Vagina (tissue), 2 donors: ENCODE measurements around the gene FMO5. TPM values are rescaled to one million over a fixed set of nuclear protein-coding genes. Genes with fewer than 3 reads are reported as not detected.

Source experiments
- DNase-seq, 2 donors: peaks; one replicate each; pipeline ENCODE4 v3.0.0-alpha.2; 2017; ENCODE audit errors: extremely low spot score in 2 of 2
- H3K27ac ChIP-seq: fragments of 200-600 bp; sonication (generic); one replicate; pipeline ENCODE4 v1.5.1; 2019
- H3K27me3 ChIP-seq: fragments of 200-600 bp; sonication (generic); one replicate; pipeline ENCODE4 v1.5.1; 2019
- H3K36me3 ChIP-seq, 2 donors: fragments of 200-600 bp; sonication (generic); one replicate each; pipeline ENCODE4 v1.5.1; 2017 to 2019
- H3K4me1 ChIP-seq: fragments of 200-600 bp; sonication (generic); one replicate; pipeline ENCODE4 v1.5.1; 2019
- H3K4me3 ChIP-seq, 2 donors: fragments of 200-600 bp; sonication (generic); 1 replicate in 1 of 2; 2 replicates in 1 of 2; pipeline ENCODE4 v1.5.1; 2016 to 2019
- H3K9me3 ChIP-seq: fragments of 200-600 bp; sonication (generic); one replicate; pipeline ENCODE4 v1.5.1; 2019
- POLR2A ChIP-seq, 2 donors: fragments of 450-650 bp; IDR thresholded peaks; one replicate each; pipeline ENCODE4 v1.6.1; 2017; ENCODE audit warnings: antibody characterized with exemption in 2 of 2, mild to moderate bottlenecking in 2 of 2, moderate library complexity in 2 of 2
- POLR2AphosphoS5 ChIP-seq, 2 donors: sonication (generic); formaldehyde crosslinking; IDR thresholded peaks; one replicate each; pipeline ENCODE4 v1.9.0; 2017; ENCODE audit warnings: antibody characterized with exemption in 2 of 2, mild to moderate bottlenecking in 2 of 2, low read depth in 1 of 2; ENCODE audit not compliant: insufficient read depth in 1 of 2
- intact Hi-C: fragments of 100-400 bp; cut with DNase I; formaldehyde crosslinking; loops from one replicate; pipeline ENCODE4 v1.15.1; 2023
- total RNA-seq: library from RNA; depleted of rRNA; stranded (reverse); fragments of >200 nt; gene quantifications from one replicate; pipeline ENCODE4 v1.2.3, GENCODE V29; 2016
- TF ChIP-seq, protein P1 (sequence below), 3 experiments: fragments of 450-650 bp in 2 of 3; fragments of 200-600 bp in 1 of 3; sonication (generic) in 1 of 3; IDR thresholded peaks; one replicate each; pipeline ENCODE4 v1.5.1; 2017 to 2019; ENCODE audit warnings: antibody characterized with exemption in 3 of 3, mild to moderate bottlenecking in 2 of 3, moderate library complexity in 2 of 3

The FMO5 gene
- total RNA-seq, 1 donor from 2014 or later: 3.4 TPM

DNA sequence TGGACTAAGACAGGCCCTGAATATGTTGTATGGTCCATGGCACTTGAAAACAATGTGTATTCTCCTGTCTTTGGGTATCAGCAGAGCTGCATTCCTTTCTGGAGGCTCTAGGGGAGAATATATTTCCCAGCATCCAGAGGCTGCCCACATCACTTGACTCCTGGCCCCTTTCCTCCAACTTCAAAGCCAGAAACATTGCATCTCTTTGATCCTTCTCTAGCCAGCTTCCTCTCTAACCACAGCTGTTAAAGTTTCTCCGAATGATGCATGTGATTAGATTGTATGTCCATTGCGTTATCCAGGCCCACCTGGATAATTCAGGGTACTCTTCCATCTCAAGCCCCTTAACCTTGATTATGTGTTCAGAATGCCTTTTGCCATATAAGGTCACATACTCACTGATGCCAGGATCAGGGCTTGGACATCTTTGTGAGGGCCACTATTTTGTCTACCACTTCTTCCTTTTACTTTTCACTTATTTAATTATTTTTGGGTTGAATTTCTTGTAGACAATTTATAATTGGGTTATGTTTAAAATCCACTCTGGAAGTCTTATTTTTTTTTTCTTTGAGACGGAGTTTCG lies 22.6 kb upstream of the FMO5 start:
- Histone ChIP-seq H3K9me3 (no peaks in the 10 kb centered on the region), H3K27ac (no peak overlapping the region), H3K4me3 (no peak overlapping the region), H3K27me3 (no peaks in the 10 kb centered on the region), H3K36me3 (no peaks in the 10 kb centered on the region), H3K4me1 (peaks cover 17% of the 10 kb centered on the region)
- no peak for TF ChIP-seq POLR2AphosphoS5 (IDR thresholded peaks at IDR 0.05; ENCODE audit: insufficient read depth in 1 of 2, low read depth in 1 of 2)
- TF ChIP-seq, protein P1, sequence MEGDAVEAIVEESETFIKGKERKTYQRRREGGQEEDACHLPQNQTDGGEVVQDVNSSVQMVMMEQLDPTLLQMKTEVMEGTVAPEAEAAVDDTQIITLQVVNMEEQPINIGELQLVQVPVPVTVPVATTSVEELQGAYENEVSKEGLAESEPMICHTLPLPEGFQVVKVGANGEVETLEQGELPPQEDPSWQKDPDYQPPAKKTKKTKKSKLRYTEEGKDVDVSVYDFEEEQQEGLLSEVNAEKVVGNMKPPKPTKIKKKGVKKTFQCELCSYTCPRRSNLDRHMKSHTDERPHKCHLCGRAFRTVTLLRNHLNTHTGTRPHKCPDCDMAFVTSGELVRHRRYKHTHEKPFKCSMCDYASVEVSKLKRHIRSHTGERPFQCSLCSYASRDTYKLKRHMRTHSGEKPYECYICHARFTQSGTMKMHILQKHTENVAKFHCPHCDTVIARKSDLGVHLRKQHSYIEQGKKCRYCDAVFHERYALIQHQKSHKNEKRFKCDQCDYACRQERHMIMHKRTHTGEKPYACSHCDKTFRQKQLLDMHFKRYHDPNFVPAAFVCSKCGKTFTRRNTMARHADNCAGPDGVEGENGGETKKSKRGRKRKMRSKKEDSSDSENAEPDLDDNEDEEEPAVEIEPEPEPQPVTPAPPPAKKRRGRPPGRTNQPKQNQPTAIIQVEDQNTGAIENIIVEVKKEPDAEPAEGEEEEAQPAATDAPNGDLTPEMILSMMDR (IDR thresholded peaks at IDR 0.05): no peak
- TF ChIP-seq POLR2A (IDR thresholded peaks at IDR 0.05): no peak
- intact Hi-C loops: no loop called here
- no peak for DNase-seq

DNA sequence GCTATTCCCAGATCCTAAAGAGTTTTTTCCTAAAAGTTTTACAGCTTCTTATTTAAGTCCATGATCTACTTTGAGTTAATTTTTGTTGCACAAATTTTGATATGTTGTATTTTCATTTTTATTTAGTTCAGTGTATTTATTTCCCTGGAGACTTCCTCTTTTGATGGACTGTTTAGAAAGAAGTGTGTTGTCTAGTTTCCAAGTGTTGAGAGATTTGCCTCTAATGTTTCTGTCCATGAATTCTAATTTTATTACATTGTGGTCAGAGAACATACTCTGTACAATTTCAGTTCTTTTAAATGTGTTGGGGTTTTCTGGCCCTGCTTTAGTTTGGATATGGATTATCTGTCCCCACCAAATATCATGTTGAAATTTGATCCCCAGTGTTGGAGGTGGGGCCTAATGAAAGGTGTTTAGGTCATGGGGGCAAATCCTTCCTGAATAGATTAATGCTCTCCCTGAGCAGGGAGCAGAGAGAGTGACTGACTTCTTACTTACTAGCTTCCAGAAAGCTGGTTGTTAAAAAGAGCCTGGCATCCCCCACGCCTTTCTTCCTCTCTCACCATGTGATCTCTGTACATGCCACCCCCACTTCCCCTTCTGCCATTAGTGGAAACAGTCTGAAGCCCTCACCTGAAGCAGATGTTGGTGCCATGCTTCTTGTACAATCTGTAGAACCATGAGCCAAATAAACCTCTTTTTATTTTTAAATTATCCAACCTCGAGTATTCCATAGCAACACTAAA lies 21.9 kb upstream of the FMO5 start:
- TF ChIP-seq POLR2AphosphoS5 (IDR thresholded peaks at IDR 0.05; ENCODE audit: insufficient read depth in 1 of 2, low read depth in 1 of 2): no peak
- TF ChIP-seq, protein P1 (IDR thresholded peaks at IDR 0.05): no peak
- no peak for TF ChIP-seq POLR2A (IDR thresholded peaks at IDR 0.05)
- peaks cover 17% of the 10 kb centered on the region for H3K4me1 ChIP-seq
- no peak overlapping the region for H3K4me3 ChIP-seq
- H3K27me3 ChIP-seq: no peaks in the 10 kb centered on the region
- no peaks in the 10 kb centered on the region for H3K9me3 ChIP-seq
- DNase-seq: no peak
- H3K36me3 ChIP-seq: no peaks in the 10 kb centered on the region
- no peak overlapping the region for H3K27ac ChIP-seq
- intact Hi-C loops: no loop called here

DNA sequence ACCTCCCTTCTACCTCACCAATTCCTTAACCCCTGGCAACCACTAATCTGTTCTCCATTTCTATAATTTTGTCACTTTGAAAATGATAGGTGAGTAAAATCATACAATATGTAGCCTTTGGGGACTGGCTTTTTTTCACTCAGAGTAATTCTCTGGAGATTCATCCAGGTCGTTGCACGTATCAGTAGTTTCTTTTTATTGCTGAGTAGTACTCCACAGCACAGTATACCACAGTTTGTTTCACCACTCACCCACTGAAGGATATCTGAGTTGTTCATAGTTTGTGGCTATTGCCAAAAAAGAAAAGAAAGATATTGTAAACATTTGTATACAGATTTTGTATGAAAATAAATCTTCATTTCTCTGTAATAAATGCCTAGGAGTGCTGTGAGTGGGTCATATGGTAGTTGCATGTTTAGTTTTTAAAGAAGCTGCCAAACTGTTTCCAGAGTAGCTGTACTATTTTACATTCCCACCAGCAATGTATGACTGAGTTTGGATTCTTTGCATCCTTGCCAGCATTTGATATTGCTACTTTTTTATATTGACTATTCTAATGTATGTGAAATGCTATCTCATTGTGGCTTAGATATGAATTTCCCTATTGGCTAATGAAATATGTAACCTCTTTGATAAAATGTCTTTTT lies 21.0 kb upstream of the FMO5 start:
- intact Hi-C loops: no loop called here
- TF ChIP-seq POLR2A (IDR thresholded peaks at IDR 0.05) (no peak), POLR2AphosphoS5 (IDR thresholded peaks at IDR 0.05; ENCODE audit: insufficient read depth in 1 of 2, low read depth in 1 of 2) (no peak)
- TF ChIP-seq, protein P1 (IDR thresholded peaks at IDR 0.05): no peak

DNA sequence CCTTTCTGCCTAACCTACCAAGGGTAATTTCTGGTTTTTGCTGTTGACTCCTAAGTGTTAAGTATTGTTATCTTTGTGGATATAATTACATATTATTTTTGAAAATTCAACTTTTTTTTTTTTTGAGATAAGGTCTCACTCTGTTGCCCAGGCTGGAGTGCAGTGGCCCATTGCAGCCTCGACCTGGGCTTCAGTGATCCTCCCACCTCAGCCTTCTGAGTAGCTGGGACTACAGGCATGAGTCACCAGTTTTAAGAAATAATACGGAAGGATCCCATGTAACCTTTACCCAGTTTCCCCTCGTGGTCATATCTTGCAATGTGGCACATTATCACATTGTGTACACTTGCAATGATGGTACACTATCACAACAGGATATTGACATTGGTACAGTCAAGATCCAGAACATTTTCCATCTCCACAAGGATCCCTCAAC lies 20.5 kb upstream of the FMO5 start:
- TF ChIP-seq POLR2AphosphoS5 (IDR thresholded peaks at IDR 0.05; ENCODE audit: insufficient read depth in 1 of 2, low read depth in 1 of 2) (no peak), POLR2A (IDR thresholded peaks at IDR 0.05) (no peak)
- TF ChIP-seq, protein P1 (IDR thresholded peaks at IDR 0.05): no peak
- peaks cover 17% of the 10 kb centered on the region for H3K4me1 ChIP-seq
- H3K4me3 ChIP-seq: no peak overlapping the region
- no peaks in the 10 kb centered on the region for H3K9me3 ChIP-seq
- H3K36me3 ChIP-seq: no peaks in the 10 kb centered on the region
- DNase-seq: no peak
- H3K27ac ChIP-seq: no peak overlapping the region
- intact Hi-C loops: no loop called here
- no peaks in the 10 kb centered on the region for H3K27me3 ChIP-seq

More for the DNA sequence above, 21.0 kb upstream of the FMO5 start:
- no peaks in the 10 kb centered on the region for H3K27me3 ChIP-seq
- H3K36me3 ChIP-seq: no peaks in the 10 kb centered on the region
- no peak overlapping the region for H3K4me3 ChIP-seq
- H3K4me1 ChIP-seq: peaks cover 17% of the 10 kb centered on the region
- H3K27ac ChIP-seq: no peak overlapping the region
- H3K9me3 ChIP-seq: no peaks in the 10 kb centered on the region
- DNase-seq: no peak
